ENCODE measurements around the gene CELSR2. TPM values are rescaled to one million over a fixed set of nuclear protein-coding genes. Genes with fewer than 3 reads are reported as not detected.
"Not testable (repeated sequence)": the region's sequence is repeated elsewhere in the genome, so short reads cannot be mapped to it uniquely, and the experiment has no call there.

CELSR2 gene
- total RNA-seq, 3 donors from 2014 or later (not counting 1 experiment from before 2014, with no cell fraction given), result 7.1 to 9.7 (median 7.4) TPM

DNA sequence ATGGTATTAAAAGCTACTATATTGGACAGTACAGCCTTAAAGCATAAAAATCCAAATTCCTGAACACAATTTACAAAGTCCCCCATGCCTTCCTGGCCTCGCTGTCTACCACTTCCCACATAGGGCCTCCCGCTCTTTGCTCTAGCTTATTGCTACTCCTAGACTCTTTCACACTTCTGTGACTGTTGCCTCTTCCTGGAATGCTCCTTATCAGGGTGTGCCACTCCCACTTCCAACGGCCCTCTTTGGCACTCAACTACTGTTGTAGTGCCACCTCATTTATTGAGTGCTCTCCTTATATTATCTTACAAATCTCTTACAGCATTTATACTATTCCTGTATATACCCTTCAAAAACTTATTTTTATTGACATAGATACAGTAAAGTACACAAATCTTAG is 30.8 kb upstream of the CELSR2 start:
- ATAC-seq (no peak), DNase-seq (no peak)
- H3K27ac Mint-ChIP-seq, result peak overlapping the region; percentile 2 to 23
- H3K4me3 ChIP-seq (ENCODE audit: low read length), result no peak overlapping the region
- WGBS (ENCODE audit: insufficient coverage), result 69% methylated on average over 3 of the region's 3 CpGs
- no peaks in the 10 kb centered on the region for H3K27me3 ChIP-seq (ENCODE audit: control insufficient read depth, insufficient read depth, low read length)
- H3K4me3 Mint-ChIP-seq, result no peak overlapping the region
- H3K27me3 Mint-ChIP-seq (ENCODE audit: low read depth in 2 of 2), result no peaks in the 10 kb centered on the region
- no peaks in the 10 kb centered on the region for H3K36me3 Mint-ChIP-seq
- H3K36me3 ChIP-seq (ENCODE audit: control insufficient read depth, insufficient read depth, low read length), result peaks cover 2% of the 10 kb centered on the region
- no peaks in the 10 kb centered on the region for H3K9me3 ChIP-seq (ENCODE audit: control insufficient read depth, insufficient read depth, low read length)
- intact Hi-C loops (cut with micrococcal nuclease), result no loop called here
- no peak overlapping the region for H3K27ac ChIP-seq (ENCODE audit: low read length)
- peaks cover 42 to 44% of the 10 kb centered on the region in 2 donors for H3K4me1 Mint-ChIP-seq
- H3K4me1 ChIP-seq (ENCODE audit: control insufficient read depth, insufficient read depth, low read length), result peaks cover 7% of the 10 kb centered on the region
- H3K9me3 Mint-ChIP-seq, result no peaks in the 10 kb centered on the region
- TF ChIP-seq, protein P1, sequence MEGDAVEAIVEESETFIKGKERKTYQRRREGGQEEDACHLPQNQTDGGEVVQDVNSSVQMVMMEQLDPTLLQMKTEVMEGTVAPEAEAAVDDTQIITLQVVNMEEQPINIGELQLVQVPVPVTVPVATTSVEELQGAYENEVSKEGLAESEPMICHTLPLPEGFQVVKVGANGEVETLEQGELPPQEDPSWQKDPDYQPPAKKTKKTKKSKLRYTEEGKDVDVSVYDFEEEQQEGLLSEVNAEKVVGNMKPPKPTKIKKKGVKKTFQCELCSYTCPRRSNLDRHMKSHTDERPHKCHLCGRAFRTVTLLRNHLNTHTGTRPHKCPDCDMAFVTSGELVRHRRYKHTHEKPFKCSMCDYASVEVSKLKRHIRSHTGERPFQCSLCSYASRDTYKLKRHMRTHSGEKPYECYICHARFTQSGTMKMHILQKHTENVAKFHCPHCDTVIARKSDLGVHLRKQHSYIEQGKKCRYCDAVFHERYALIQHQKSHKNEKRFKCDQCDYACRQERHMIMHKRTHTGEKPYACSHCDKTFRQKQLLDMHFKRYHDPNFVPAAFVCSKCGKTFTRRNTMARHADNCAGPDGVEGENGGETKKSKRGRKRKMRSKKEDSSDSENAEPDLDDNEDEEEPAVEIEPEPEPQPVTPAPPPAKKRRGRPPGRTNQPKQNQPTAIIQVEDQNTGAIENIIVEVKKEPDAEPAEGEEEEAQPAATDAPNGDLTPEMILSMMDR (IDR thresholded peaks at IDR 0.05), result no peak

DNA sequence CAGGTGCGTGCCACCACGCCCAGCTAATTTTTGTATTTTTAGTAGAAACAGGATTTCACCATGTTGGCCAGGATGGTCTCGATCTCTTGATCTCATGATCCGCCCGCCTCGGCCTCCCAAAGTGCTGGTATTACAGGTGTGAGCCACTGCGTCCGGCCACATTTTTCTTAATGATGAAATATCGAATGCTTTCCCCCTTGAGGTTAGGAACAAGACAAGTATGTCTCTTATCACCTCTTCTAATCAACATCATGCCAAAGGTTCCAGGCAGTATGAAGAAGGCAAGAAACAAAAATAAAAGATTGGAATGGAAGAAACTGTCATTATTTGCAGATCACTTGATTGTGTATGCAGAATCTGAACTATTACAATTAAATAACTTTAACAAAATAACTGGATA is 28.1 kb upstream of the CELSR2 start:
- 98% methylated on average over 9 of the region's 9 CpGs for WGBS (ENCODE audit: insufficient coverage)
- H3K36me3 ChIP-seq (ENCODE audit: control insufficient read depth, insufficient read depth, low read length); H3K27ac Mint-ChIP-seq; H3K4me1 ChIP-seq (ENCODE audit: control insufficient read depth, insufficient read depth, low read length); H3K27me3 ChIP-seq (ENCODE audit: control insufficient read depth, insufficient read depth, low read length); H3K27ac ChIP-seq (ENCODE audit: low read length); H3K27me3 Mint-ChIP-seq (ENCODE audit: low read depth in 2 of 2); DNase-seq; H3K9me3 Mint-ChIP-seq; ATAC-seq; H3K9me3 ChIP-seq (ENCODE audit: control insufficient read depth, insufficient read depth, low read length); H3K36me3 Mint-ChIP-seq; H3K4me3 Mint-ChIP-seq; intact Hi-C loops (cut with micrococcal nuclease); H3K4me3 ChIP-seq (ENCODE audit: low read length): not testable (repeated sequence)
- peaks cover 29 to 34% of the 10 kb centered on the region in 2 donors for H3K4me1 Mint-ChIP-seq

DNA sequence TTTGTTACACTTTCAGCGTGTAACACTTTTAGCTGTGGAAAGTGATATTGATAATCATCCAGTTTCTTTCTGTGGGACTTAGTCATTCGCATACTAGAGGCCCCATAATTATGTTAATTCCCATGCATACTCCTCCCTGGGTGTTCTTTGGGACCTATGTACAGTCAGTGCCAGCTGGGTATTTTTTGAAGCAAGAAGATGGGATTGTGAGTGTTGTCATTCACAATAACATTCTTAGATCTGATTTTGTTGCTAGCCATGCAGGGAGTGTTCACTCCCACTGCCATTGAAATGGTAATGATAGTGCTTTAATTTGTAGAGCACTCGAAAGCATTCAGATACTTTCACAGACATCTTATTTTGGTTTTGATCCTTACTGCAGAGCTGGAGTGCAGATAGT is 24.0 kb upstream of the CELSR2 start:
- Histone ChIP-seq H3K36me3 (ENCODE audit: control insufficient read depth, insufficient read depth, low read length) (peaks cover 35% of the 10 kb centered on the region), H3K27ac (ENCODE audit: low read length) (no peak overlapping the region), H3K9me3 (ENCODE audit: control insufficient read depth, insufficient read depth, low read length) (no peaks in the 10 kb centered on the region), H3K4me3 (ENCODE audit: low read length) (no peak overlapping the region), H3K27me3 (ENCODE audit: control insufficient read depth, insufficient read depth, low read length) (no peaks in the 10 kb centered on the region), H3K4me1 (ENCODE audit: control insufficient read depth, insufficient read depth, low read length) (no peaks in the 10 kb centered on the region)
- DNase-seq (no peak), ATAC-seq (no peak)
- H3K4me1 Mint-ChIP-seq, result peaks cover 12 to 18% of the 10 kb centered on the region in 2 donors
- TF ChIP-seq, protein P1 (IDR thresholded peaks at IDR 0.05), result no peak
- H3K4me3 Mint-ChIP-seq, result no peak overlapping the region
- WGBS (ENCODE audit: insufficient coverage), result 100% methylated on average over 1 of the region's 3 CpGs
- intact Hi-C loops (cut with micrococcal nuclease), result no loop called here
- no peaks in the 10 kb centered on the region for H3K36me3 Mint-ChIP-seq
- H3K27me3 Mint-ChIP-seq (ENCODE audit: low read depth in 2 of 2), result no peaks in the 10 kb centered on the region
- no peak overlapping the region for H3K27ac Mint-ChIP-seq
- no peaks in the 10 kb centered on the region for H3K9me3 Mint-ChIP-seq

DNA sequence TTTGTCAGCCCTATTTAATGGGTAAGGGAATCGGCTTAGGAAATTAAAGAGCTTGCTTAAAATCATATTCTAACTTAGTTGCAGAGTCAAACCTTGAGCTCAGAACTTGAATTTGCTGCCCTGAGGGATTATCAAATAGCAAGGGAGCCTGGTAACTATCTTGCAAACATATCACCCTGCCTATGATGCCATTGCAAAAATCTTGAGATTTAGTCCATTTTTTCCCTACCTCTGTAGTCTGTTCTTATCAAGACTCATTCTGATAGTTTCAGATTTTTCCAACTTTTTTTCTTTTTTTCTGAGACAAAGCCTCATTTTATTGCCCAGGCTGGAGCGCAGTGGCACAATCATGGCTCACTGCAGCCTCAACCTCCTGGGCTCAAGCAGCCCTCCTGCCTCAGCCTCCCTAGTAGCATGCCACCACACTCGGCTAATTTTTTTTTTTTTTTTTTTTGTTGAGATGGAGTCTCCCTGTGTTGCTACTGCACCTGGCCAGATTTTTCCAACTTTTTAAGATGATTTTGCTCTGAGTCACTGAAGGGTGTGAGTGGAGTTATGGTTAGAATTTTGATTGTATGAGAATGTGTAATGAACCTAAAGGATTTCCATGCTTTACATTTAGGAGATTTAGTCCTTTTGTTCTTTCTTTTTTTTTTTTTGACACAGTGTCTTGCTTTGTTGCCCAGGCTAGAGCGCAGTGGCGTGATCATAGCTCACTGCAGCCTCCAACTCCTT is 23.5 kb upstream of the CELSR2 start:
- H3K27ac Mint-ChIP-seq, result no peak overlapping the region
- H3K4me3 Mint-ChIP-seq, result no peak overlapping the region
- ATAC-seq, result no peak
- no peaks in the 10 kb centered on the region for H3K9me3 Mint-ChIP-seq
- Histone ChIP-seq H3K9me3 (ENCODE audit: control insufficient read depth, insufficient read depth, low read length) (no peaks in the 10 kb centered on the region), H3K27ac (ENCODE audit: low read length) (no peak overlapping the region), H3K36me3 (ENCODE audit: control insufficient read depth, insufficient read depth, low read length) (peaks cover 41% of the 10 kb centered on the region), H3K27me3 (ENCODE audit: control insufficient read depth, insufficient read depth, low read length) (no peaks in the 10 kb centered on the region), H3K4me3 (ENCODE audit: low read length) (no peak overlapping the region), H3K4me1 (ENCODE audit: control insufficient read depth, insufficient read depth, low read length) (no peaks in the 10 kb centered on the region)
- H3K36me3 Mint-ChIP-seq, result no peaks in the 10 kb centered on the region
- DNase-seq, result no peak
- intact Hi-C loops (cut with micrococcal nuclease), result no loop called here
- no peaks in the 10 kb centered on the region for H3K27me3 Mint-ChIP-seq (ENCODE audit: low read depth in 2 of 2)
- TF ChIP-seq, protein P1 (IDR thresholded peaks at IDR 0.05), result no peak
- WGBS (ENCODE audit: insufficient coverage), result 99% methylated on average over 4 of the region's 5 CpGs
- peaks cover 13 to 18% of the 10 kb centered on the region in 2 donors for H3K4me1 Mint-ChIP-seq

All from natural killer cell (primary cell).